Esophagus muscularis mucosa (tissue), 4 donors: ENCODE results near the gene NBAS. TPM values are rescaled to one million over a fixed set of nuclear protein-coding genes. Genes with fewer than 3 reads are reported as not detected.

ENCODE experiments used
- DNase-seq: peaks from one replicate; pipeline ENCODE4 v3.0.0-alpha.2; 2017; ENCODE audit errors: extremely low spot score
- H3K27ac ChIP-seq, 4 donors: fragments of 200-600 bp; sonication (generic); replicated peaks in 1 of 4; 1 replicate in 3 of 4; 2 replicates in 1 of 4; pipeline ENCODE4 v1.5.1; 2016 to 2019; ENCODE audit warnings: mild to moderate bottlenecking in 1 of 4
- H3K27me3 ChIP-seq, 4 donors: fragments of 200-600 bp; sonication (generic); one replicate each; pipeline versions ENCODE4 v1.5.1 to v1.6.0; 2016 to 2019
- H3K36me3 ChIP-seq, 4 donors: fragments of 200-600 bp; sonication (generic); one replicate each; pipeline ENCODE4 v1.5.1; 2016 to 2019
- H3K4me1 ChIP-seq, 4 donors: fragments of 200-600 bp; sonication (generic); one replicate each; pipeline ENCODE4 v1.5.1; 2016 to 2019
- H3K4me3 ChIP-seq, 4 donors: fragments of 200-600 bp; sonication (generic); 1 replicate in 2 of 4; 2 replicates in 2 of 4; pipeline ENCODE4 v1.5.1; 2016 to 2019; ENCODE audit warnings: mild to moderate bottlenecking in 4 of 4, moderate library complexity in 1 of 4
- H3K9me3 ChIP-seq, 4 donors: fragments of 200-600 bp; sonication (generic); 1 replicate in 3 of 4; 2 replicates in 1 of 4; pipeline ENCODE4 v1.5.1; 2016 to 2019
- CTCF ChIP-seq, 3 experiments: fragments of 200-600 bp in 2 of 3; fragments of 450-650 bp in 1 of 3; sonication (generic) in 2 of 3; IDR thresholded peaks; one replicate each; pipeline ENCODE4 v1.5.1; 2017 to 2019; ENCODE audit warnings: antibody characterized with exemption in 3 of 3, mild to moderate bottlenecking in 2 of 3, moderate library complexity in 1 of 3
- EP300 ChIP-seq: sonication (generic); formaldehyde crosslinking; IDR thresholded peaks from one replicate; pipeline ENCODE4 v1.6.1; 2017; ENCODE audit warnings: antibody characterized with exemption
- POLR2A ChIP-seq: fragments of 450-650 bp; IDR thresholded peaks from one replicate; pipeline ENCODE4 v1.6.1; 2017; ENCODE audit warnings: antibody characterized with exemption, moderate library complexity, mild to moderate bottlenecking, low read depth
- POLR2AphosphoS5 ChIP-seq, 2 donors: sonication (generic); formaldehyde crosslinking; IDR thresholded peaks; one replicate each; pipeline ENCODE4 v1.6.1; 2017; ENCODE audit warnings: antibody characterized with exemption in 2 of 2
- WGBS: methylation state at CpG from one replicate; pipeline ENCODE4 v1.1.5; 2018; 5-methylcytosine and 5-hydroxymethylcytosine counted together
- intact Hi-C: fragments of 100-400 bp; cut with DNase I; formaldehyde crosslinking; loops from one replicate; pipeline ENCODE4 v1.15.1; 2023
- total RNA-seq, 4 donors: library from RNA; depleted of rRNA; stranded (reverse); fragments of >200 nt; gene quantifications; one replicate each; pipeline versions ENCODE4 v1.1.0 to v1.2.1, GENCODE V29; 2016

Gene NBAS
- total RNA-seq, 4 donors from 2014 or later: 39.2 to 43.6 (median 42.0) TPM

GRCh38 chr2:15177103-15177502 is 384.0 kb downstream of the NBAS start:
- peaks cover 0 to 29% (median 16%) of the 10 kb centered on the region in 4 donors for H3K36me3 ChIP-seq
- H3K4me3 ChIP-seq: no peak overlapping the region
- peaks cover 0 to 19% (median 11%) of the 10 kb centered on the region in 4 donors for H3K4me1 ChIP-seq
- no peak overlapping the region for H3K27ac ChIP-seq
- DNase-seq: no peak
- H3K27me3 ChIP-seq: no peaks in the 10 kb centered on the region
- H3K9me3 ChIP-seq: no peaks in the 10 kb centered on the region
- intact Hi-C loops: no loop called here
- TF ChIP-seq EP300 (no peak), CTCF (IDR thresholded peaks at IDR 0.05) (no peak), POLR2A (no peak), POLR2AphosphoS5 (IDR thresholded peaks at IDR 0.05) (no peak)
- 88% methylated on average over 6 of the region's 6 CpGs for WGBS

- intact Hi-C loops: no loop called here
- H3K9me3 ChIP-seq: no peaks in the 10 kb centered on the region
- TF ChIP-seq CTCF (IDR thresholded peaks at IDR 0.05): no peak
- TF ChIP-seq POLR2A: no peak
- TF ChIP-seq EP300: no peak
- no peak for TF ChIP-seq POLR2AphosphoS5 (IDR thresholded peaks at IDR 0.05)
- H3K4me1 ChIP-seq: peaks cover 0 to 19% (median 11%) of the 10 kb centered on the region in 4 donors
- 96% methylated on average over 1 of the region's 1 CpG for WGBS
- no peaks in the 10 kb centered on the region for H3K27me3 ChIP-seq
- H3K27ac ChIP-seq: no peak overlapping the region
- H3K36me3 ChIP-seq: peaks cover 0 to 25% (median 14%) of the 10 kb centered on the region in 4 donors
- no peak for DNase-seq
- no peak overlapping the region for H3K4me3 ChIP-seq
These were observed 384.5 kb downstream of the NBAS start for GRCh38 chr2:15176604-15177003.

GRCh38 chr2:15174567-15174966 is 386.6 kb downstream of the NBAS start:
- WGBS: 93% methylated on average over 2 of the region's 2 CpGs
- H3K4me3 ChIP-seq: no peak overlapping the region
- H3K36me3 ChIP-seq: peaks cover 0 to 31% (median 13%) of the 10 kb centered on the region in 4 donors

DNA sequence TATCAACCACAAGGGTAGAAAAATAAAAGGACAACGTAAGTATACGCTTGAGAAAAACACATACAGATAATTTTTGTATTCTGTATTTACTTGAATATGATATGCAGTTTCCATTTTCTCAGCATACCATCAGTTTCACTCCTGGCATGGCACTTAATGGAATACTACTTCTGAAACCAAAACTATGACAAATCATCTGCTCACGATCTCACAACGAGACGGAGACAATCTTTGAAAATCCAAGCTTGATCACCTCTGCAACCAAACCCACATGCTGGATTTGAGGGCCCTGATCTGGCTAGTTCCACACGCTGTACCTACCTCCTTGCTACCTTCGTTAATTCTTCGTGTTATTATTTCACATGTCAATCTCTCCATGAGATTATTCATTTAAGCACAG is 387.6 kb downstream of the NBAS start:
- H3K27me3 ChIP-seq: no peaks in the 10 kb centered on the region
- peaks cover 0 to 31% (median 10%) of the 10 kb centered on the region in 4 donors for H3K36me3 ChIP-seq
- H3K4me1 ChIP-seq: peaks cover 0 to 39% (median 30%) of the 10 kb centered on the region in 4 donors
- no peak overlapping the region for H3K4me3 ChIP-seq
- 87% methylated on average over 8 of the region's 8 CpGs for WGBS
- H3K9me3 ChIP-seq: no peaks in the 10 kb centered on the region
- intact Hi-C loops: no loop called here
- no peak overlapping the region for H3K27ac ChIP-seq
- TF ChIP-seq POLR2AphosphoS5 (IDR thresholded peaks at IDR 0.05): no peak
- TF ChIP-seq EP300: no peak
- TF ChIP-seq POLR2A: no peak
- TF ChIP-seq CTCF (IDR thresholded peaks at IDR 0.05): no peak
- DNase-seq: no peak

More at GRCh38 chr2:15174567-15174966, 386.6 kb downstream of the NBAS start:
- Histone ChIP-seq H3K4me1 (peaks cover 0 to 33% (median 25%) of the 10 kb centered on the region in 4 donors), H3K27me3 (no peaks in the 10 kb centered on the region), H3K9me3 (no peaks in the 10 kb centered on the region), H3K27ac (no peak overlapping the region)
- intact Hi-C loops: no loop called here
- DNase-seq: no peak
- TF ChIP-seq EP300 (no peak), CTCF (IDR thresholded peaks at IDR 0.05) (no peak), POLR2AphosphoS5 (IDR thresholded peaks at IDR 0.05) (no peak), POLR2A (no peak)

- Histone ChIP-seq H3K36me3 (peaks cover 0 to 25% (median 7%) of the 10 kb centered on the region in 4 donors), H3K4me3 (no peak overlapping the region), H3K9me3 (no peaks in the 10 kb centered on the region), H3K27ac (no peak overlapping the region), H3K27me3 (no peaks in the 10 kb centered on the region), H3K4me1 (peaks cover 0 to 39% (median 30%) of the 10 kb centered on the region in 4 donors)
- DNase-seq: no peak
- 26% methylated on average over 1 of the region's 1 CpG for WGBS
- TF ChIP-seq POLR2AphosphoS5 (IDR thresholded peaks at IDR 0.05) (no peak), EP300 (no peak), POLR2A (no peak), CTCF (IDR thresholded peaks at IDR 0.05) (no peak)
- intact Hi-C loops: no loop called here
These were observed 388.3 kb downstream of the NBAS start for GRCh38 chr2:15172825-15173224.
